OCI-LY3 (cell line): ENCODE measurements around the gene MCM5.

Source experiments
- H2AFZ ChIP-seq: fragments of 200-600, 300-600 bp; shearing (Covaris generic); 2 replicates; pipeline ENCODE4 v1.6.0; 2014; ENCODE audit warnings: antibody characterized with exemption, low read depth, low read length
- H3K27ac ChIP-seq: fragments of 200-600, 300-600 bp; sonication (generic); 2 replicates; pipeline ENCODE4 v1.5.1; 2014; ENCODE audit warnings: mild to moderate bottlenecking, low read length, moderate library complexity, mixed read lengths
- H3K27me3 ChIP-seq: fragments of 200-600, 300-600 bp; sonication (generic); 2 replicates; pipeline ENCODE4 v1.6.1; 2014; ENCODE audit warnings: low read depth, low read length, mixed read lengths
- H3K36me3 ChIP-seq: fragments of 200-600, 300-600 bp; sonication (generic); replicated peaks from 2 replicates; pipeline ENCODE3; 2014; ENCODE audit warnings: low read depth, low read length, mixed read lengths
- H3K4me1 ChIP-seq: fragments of 300-600, 200-600 bp; sonication (generic); 2 replicates; pipeline ENCODE4 v1.6.1; 2014; ENCODE audit warnings: low read length, mixed read lengths
- H3K4me2 ChIP-seq: fragments of 200-600, 300-600 bp; sonication (generic); 2 replicates; pipeline ENCODE4 v1.6.1; 2014; ENCODE audit warnings: low read length, mixed read lengths
- H3K4me3 ChIP-seq: fragments of 300-600, 200-600 bp; sonication (generic); 2 replicates; pipeline ENCODE4 v1.5.1; 2014; ENCODE audit warnings: antibody characterized with exemption, mild to moderate bottlenecking, low read length, moderate library complexity
- H3K79me2 ChIP-seq: fragments of 300-600, 200-600 bp; shearing (Covaris generic); 2 replicates; pipeline ENCODE4 v1.6.1; 2014; ENCODE audit warnings: mild to moderate bottlenecking, low read length, mixed read lengths
- H3K9ac ChIP-seq: fragments of 300-600, 200-600 bp; shearing (Covaris generic); 2 replicates; pipeline ENCODE4 v1.6.0; 2014; ENCODE audit warnings: mild to moderate bottlenecking, low read length, moderate library complexity
- H3K9me3 ChIP-seq: fragments of 200-600, 300-600 bp; shearing (Covaris generic); 2 replicates; pipeline ENCODE4 v1.6.1; 2014; ENCODE audit warnings: low read length, mixed read lengths; ENCODE audit not compliant: insufficient read depth
- H4K20me1 ChIP-seq: fragments of 200-600, 300-600 bp; sonication (generic); 2 replicates; pipeline ENCODE4 v1.6.1; 2016; ENCODE audit warnings: low read length, mixed read lengths; ENCODE audit not compliant: insufficient read depth
- EZH2phosphoT487 ChIP-seq: fragments of 200-600 bp; shearing (Covaris generic); IDR thresholded peaks from 2 replicates; pipeline ENCODE4 v1.6.1; 2018; ENCODE audit warnings: antibody characterized with exemption, mixed run types, low read depth
- TF ChIP-seq, protein P1 (sequence below): fragments of 200-600, 300-600 bp; sonication (generic); IDR thresholded peaks from 2 replicates; pipeline ENCODE4 v1.5.1; 2014; ENCODE audit warnings: antibody characterized with exemption, low read length, low read depth

The MCM5 gene

DNA sequence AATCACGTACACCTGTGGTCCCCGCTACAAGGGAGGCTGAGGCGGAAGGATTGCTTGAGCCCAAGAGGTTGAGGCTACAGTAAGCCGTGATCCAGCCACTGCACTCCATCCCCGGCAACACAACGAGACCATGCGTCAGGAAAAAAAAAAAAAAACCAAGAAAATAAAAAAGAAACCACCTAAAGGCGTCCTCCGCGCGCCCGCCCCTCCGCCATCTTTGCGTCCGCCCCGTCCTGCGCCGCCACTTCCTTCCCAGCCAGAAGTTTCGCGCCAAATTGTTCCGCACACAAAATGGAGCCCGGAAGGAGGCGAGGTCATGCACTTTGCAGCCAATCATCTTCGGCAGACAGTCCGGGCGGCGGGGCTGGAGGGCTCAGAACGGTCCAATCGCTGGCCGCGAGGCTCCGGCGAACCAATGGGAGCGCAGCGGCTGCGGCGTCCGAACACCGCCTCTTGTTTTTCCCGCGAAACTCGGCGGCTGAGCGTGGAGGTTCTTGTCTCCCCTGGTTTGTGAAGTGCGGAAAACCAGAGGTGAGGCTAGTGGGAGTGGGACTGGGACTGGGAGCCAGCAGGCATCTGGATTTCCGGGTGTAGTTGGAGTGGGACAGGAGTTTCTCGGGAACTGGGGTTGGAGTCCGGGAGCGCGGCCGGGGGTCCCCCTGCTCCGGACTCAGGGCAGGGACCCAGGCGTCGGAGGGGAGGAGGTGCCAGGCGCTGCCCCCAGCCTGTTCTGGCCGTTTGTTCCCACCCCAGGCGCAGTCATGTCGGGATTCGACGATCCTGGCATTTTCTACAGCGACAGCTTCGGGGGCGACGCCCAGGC, at the start of gene MCM5:
Gene MCM5 (plus strand): TSS at position 463 of the 823 bp plus-strand sequence. CDS start 299 bp downstream, at position 762.
- H3K27ac ChIP-seq = peak within 1 kb of the TSS; percentile 94
- peak within 1 kb of the TSS; percentile 100 for H3K9ac ChIP-seq
- no peaks in the 10 kb centered on the region for H3K9me3 ChIP-seq
- no peaks in the 10 kb centered on the region for H3K27me3 ChIP-seq
- peaks cover 41% of the 10 kb centered on the region for H3K36me3 ChIP-seq
- H3K4me2 ChIP-seq = peak within 1 kb of the TSS; percentile 97
- TF ChIP-seq EZH2phosphoT487 = no peak
- TF ChIP-seq, protein P1, sequence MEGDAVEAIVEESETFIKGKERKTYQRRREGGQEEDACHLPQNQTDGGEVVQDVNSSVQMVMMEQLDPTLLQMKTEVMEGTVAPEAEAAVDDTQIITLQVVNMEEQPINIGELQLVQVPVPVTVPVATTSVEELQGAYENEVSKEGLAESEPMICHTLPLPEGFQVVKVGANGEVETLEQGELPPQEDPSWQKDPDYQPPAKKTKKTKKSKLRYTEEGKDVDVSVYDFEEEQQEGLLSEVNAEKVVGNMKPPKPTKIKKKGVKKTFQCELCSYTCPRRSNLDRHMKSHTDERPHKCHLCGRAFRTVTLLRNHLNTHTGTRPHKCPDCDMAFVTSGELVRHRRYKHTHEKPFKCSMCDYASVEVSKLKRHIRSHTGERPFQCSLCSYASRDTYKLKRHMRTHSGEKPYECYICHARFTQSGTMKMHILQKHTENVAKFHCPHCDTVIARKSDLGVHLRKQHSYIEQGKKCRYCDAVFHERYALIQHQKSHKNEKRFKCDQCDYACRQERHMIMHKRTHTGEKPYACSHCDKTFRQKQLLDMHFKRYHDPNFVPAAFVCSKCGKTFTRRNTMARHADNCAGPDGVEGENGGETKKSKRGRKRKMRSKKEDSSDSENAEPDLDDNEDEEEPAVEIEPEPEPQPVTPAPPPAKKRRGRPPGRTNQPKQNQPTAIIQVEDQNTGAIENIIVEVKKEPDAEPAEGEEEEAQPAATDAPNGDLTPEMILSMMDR = no peak
- peaks cover 64% of the 10 kb centered on the region for H3K4me1 ChIP-seq
- no peak within 1 kb of the TSS for H2AFZ ChIP-seq
- peak within 1 kb of the TSS; percentile 90 for H3K4me3 ChIP-seq
- H3K79me2 ChIP-seq = peaks cover 54% of the 10 kb centered on the region
- H4K20me1 ChIP-seq = peaks cover 18% of the 10 kb centered on the region

DNA sequence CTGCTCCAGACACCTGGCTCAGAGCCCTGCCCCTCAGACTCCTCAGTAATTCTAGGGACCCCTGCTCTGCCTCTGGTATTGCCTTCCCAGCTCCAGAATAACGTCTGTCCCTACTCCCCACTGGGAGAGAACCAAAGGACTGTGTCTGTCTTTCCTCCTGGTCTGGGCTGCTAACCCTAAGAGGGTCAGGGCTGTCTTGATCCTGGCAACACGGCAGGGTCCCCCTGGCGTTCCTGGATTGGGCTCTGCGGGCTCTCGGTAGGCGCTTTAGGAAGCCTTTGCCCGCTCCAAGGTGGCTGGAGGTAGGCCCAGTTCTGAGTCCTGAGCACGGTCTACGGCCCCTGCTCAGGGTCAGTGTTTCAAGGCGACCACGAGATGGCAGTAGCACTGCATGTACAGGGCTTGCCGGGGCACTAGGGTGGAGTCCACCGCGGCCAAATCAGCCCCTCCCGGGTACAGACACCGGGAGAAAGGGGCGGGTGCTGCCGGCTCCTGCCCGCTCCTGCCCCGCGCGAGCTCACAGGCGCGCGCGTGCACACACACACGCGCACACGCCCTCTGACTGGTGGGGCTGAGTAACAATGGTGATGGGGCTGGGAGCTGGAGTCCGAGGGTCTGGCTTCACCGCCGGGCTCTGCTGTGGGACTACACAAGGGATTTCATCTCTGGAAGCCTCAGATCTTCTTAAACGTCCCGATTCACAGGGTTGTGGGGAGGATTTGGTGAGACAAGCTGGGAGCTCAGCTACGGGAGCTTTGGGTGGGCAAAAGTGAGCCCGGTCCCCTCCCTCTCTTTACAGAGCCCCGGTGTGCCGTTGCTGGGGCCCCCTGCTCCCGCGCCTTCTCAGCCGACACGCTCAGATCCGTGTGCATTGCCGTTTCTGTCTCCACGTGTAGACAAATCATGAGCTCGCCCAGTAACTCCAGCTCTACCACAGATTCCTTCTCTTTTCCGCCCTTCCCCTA, 49.1 kb upstream of the MCM5 start:
- H3K27me3 ChIP-seq = no peaks in the 10 kb centered on the region
- H3K9me3 ChIP-seq = no peaks in the 10 kb centered on the region
- peak overlapping the region; percentile 27; the same call in 1 of the 2 replicates for H2AFZ ChIP-seq
- H3K4me2 ChIP-seq = peak overlapping the region; percentile 99
- TF ChIP-seq EZH2phosphoT487 = no peak
- TF ChIP-seq, protein P1 = peak; percentile 74
- H3K4me1 ChIP-seq = peaks cover 76% of the 10 kb centered on the region
- H4K20me1 ChIP-seq = no peaks in the 10 kb centered on the region
- no peaks in the 10 kb centered on the region for H3K36me3 ChIP-seq
- peak overlapping the region; percentile 97 for H3K9ac ChIP-seq
- peak overlapping the region; percentile 85 for H3K4me3 ChIP-seq
- peak overlapping the region; percentile 96 for H3K27ac ChIP-seq
- no peaks in the 10 kb centered on the region; the same call in 1 of the 2 replicates for H3K79me2 ChIP-seq

DNA sequence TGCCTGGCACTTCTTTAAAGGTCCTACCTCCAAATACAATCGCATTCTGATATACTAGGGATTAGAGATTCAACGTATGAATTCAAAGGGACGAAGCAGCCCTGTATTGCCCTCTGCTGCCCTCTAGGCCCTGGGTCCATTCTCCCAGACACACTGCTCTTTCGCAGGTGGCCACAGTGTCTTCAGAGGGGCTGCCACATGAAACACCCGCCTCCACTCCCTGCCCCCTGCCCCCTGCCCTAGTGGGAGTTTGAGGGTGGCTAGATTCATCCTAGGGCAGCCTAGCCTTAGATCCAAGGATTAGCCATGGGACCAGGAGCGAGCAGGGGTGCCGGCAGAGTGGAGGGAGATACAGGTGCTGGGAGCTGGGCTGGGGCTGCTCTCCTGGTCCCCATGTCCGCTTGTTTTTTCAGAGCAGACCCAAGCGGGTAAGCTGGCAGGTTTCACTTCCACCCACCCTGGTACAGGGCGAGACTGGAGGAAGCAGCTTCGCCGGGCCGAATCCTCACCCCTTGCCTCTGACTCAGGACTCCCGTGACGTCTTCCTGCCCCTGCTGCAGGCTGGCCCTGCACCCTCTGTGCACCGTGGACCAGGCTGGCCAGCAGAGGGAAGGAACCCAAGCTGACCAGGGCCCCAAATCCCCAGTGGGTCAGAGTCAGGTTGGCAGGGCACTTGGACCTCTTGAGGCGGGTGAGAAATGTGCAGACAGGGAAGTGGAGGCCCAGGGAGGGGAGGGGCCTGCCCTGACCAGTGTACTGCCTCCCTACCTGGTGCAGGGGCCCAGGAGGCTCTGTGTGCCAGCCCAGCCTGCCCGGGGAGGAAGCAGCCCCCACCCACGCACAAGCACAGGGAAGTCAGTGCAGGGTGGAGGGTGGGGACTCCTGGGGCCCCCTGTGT, 47.5 kb upstream of the MCM5 start:
- no peak for TF ChIP-seq EZH2phosphoT487
- TF ChIP-seq, protein P1 = peak; percentile 55
- peak overlapping the region; percentile 97 for H3K9ac ChIP-seq
- no peaks in the 10 kb centered on the region for H3K9me3 ChIP-seq
- H4K20me1 ChIP-seq = no peaks in the 10 kb centered on the region
- peak overlapping the region; percentile 96 for H3K27ac ChIP-seq
- H3K4me1 ChIP-seq = peaks cover 84% of the 10 kb centered on the region
- no peaks in the 10 kb centered on the region; the same call in 1 of the 2 replicates for H3K79me2 ChIP-seq
- peak overlapping the region; percentile 99 for H3K4me2 ChIP-seq
- peak overlapping the region; percentile 52 for H3K4me3 ChIP-seq
- no peak overlapping the region for H2AFZ ChIP-seq
- H3K27me3 ChIP-seq = no peaks in the 10 kb centered on the region
- no peaks in the 10 kb centered on the region for H3K36me3 ChIP-seq
